PC-9 (cell line): Measurements from ENCODE around the gene MAP1A. TPM values are rescaled to one million over a fixed set of nuclear protein-coding genes. Genes with fewer than 3 reads are reported as not detected.

Experiments used
- BruUV-seq: library from RNA; stranded (reverse); fragments of 400-500 nt; replicated peaks from 2 replicates; lab custom pipeline; 2021; lab: Mats Ljungman, UMichigan
- CTCF ChIA-PET: fragments of 300-600 bp; sonication (Branson Sonifier 250); formaldehyde crosslinking; loops from one replicate; lab custom pipeline; 2022; ENCODE audit warnings: antibody characterized with exemption; lab: Charles Lee
- POLR2A ChIA-PET: fragments of 300-600 bp; sonication (Branson Sonifier 250); formaldehyde crosslinking; loops from one replicate; lab custom pipeline; 2022; ENCODE audit warnings: antibody characterized with exemption; ENCODE audit not compliant: unreplicated experiment; lab: Charles Lee
- DNase-seq, 2 experiments: peaks; one replicate each; pipeline versions ENCODE4 v3.0.0 to v3.0.0-alpha.2; 2015 to 2022; ENCODE audit warnings: mixed read lengths in 1 of 2
- H2AFZ ChIP-seq: fragments of 200-600 bp; sonication (generic); 2 replicates; pipeline ENCODE4 v1.8.1; 2017; ENCODE audit warnings: antibody characterized with exemption
- H3F3A ChIP-seq: fragments of 200-600 bp; sonication (generic); 2 replicates; pipeline ENCODE4 v1.8.1; 2017; ENCODE audit warnings: antibody characterized with exemption, mild to moderate bottlenecking, low read depth; ENCODE audit not compliant: insufficient read depth
- H3K27ac ChIP-seq: fragments of 200-600 bp; sonication (generic); 2 replicates; pipeline ENCODE4 v1.6.1; 2016; ENCODE audit warnings: mixed run types
- H3K27me3 ChIP-seq: fragments of 200-600 bp; sonication (generic); 2 replicates; pipeline ENCODE4 v1.6.1; 2016; ENCODE audit warnings: low read depth, mixed run types; ENCODE audit not compliant: insufficient read depth
- H3K36me3 ChIP-seq: fragments of 200-600 bp; sonication (generic); 2 replicates; pipeline ENCODE4 v1.6.1; 2016; ENCODE audit warnings: low read depth, mixed run types
- H3K4me1 ChIP-seq: fragments of 200-600 bp; sonication (generic); replicated peaks from 2 replicates; pipeline ENCODE4 v1.6.1; 2016; ENCODE audit warnings: mixed run types; ENCODE audit not compliant: insufficient read depth
- H3K4me2 ChIP-seq: fragments of 200-600 bp; sonication (generic); 2 replicates; pipeline ENCODE4 v1.6.1; 2017; ENCODE audit warnings: mixed run types
- H3K4me3 ChIP-seq: fragments of 200-600 bp; sonication (generic); 2 replicates; pipeline ENCODE4 v1.6.1; 2016; ENCODE audit warnings: mixed run types
- H3K79me2 ChIP-seq: fragments of 200-600 bp; sonication (generic); 2 replicates; pipeline ENCODE4 v1.6.1; 2017; ENCODE audit warnings: low read depth, mixed run types
- H3K9me2 ChIP-seq: fragments of 200-600 bp; sonication (generic); 2 replicates; pipeline ENCODE4 v1.8.1; 2017; ENCODE audit warnings: mild to moderate bottlenecking; ENCODE audit not compliant: insufficient read depth
- H3K9me3 ChIP-seq: fragments of 200-600 bp; sonication (generic); 2 replicates; pipeline ENCODE4 v1.8.1; 2016; ENCODE audit warnings: low read depth; ENCODE audit not compliant: insufficient read depth
- H4K20me1 ChIP-seq: fragments of 200-600 bp; sonication (generic); 2 replicates; pipeline ENCODE4 v1.8.1; 2017; ENCODE audit not compliant: insufficient read depth
- CTCF ChIP-seq: fragments of 200-600 bp; sonication (generic); conservative IDR thresholded peaks from 2 replicates; pipeline ENCODE4 v1.6.1; 2017; ENCODE audit warnings: mixed run types, antibody characterized with exemption, mild to moderate bottlenecking, moderate library complexity
- EZH2 ChIP-seq: fragments of 200-600 bp; sonication (generic); IDR thresholded peaks from 2 replicates; pipeline ENCODE4 v1.8.0; 2017; ENCODE audit warnings: antibody characterized with exemption, low read depth
- intact Hi-C: fragments of 100-400 bp; cut with micrococcal nuclease; formaldehyde crosslinking; loops from one replicate; pipeline ENCODE4 v1.10.0; 2022; ENCODE audit not compliant: unreplicated experiment
- total RNA-seq: library from RNA; stranded (reverse); gene quantifications from 2 replicates; pipeline ENCODE4 v1.2.3, GENCODE V29; 2021

Gene MAP1A
- total RNA-seq, 1 experiment from 2014 or later: 2.1 TPM

- no peak for TF ChIP-seq CTCF
- no peak for TF ChIP-seq EZH2
Observed at GRCh38 chr15:43523646-43524045, 6.2 kb downstream of the MAP1A start.

DNA sequence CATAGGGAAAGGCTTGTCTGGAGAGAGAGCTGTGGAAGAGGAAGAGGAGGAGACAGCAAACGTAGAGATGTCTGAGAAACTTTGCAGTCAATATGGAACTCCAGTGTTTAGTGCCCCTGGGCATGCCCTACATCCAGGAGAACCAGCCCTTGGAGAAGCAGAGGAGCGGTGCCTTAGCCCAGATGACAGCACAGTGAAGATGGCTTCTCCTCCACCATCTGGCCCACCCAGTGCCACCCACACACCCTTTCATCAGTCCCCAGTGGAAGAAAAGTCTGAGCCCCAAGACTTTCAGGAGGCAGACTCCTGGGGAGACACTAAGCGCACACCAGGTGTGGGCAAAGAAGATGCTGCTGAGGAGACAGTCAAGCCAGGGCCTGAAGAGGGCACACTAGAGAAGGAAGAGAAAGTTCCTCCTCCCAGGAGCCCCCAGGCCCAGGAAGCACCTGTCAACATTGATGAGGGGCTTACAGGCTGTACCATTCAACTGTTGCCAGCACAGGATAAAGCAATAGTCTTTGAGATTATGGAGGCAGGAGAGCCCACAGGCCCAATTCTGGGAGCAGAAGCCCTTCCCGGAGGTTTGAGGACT lies 6.9 kb downstream of the MAP1A start:
- no peaks in the 10 kb centered on the region for H3K9me3 ChIP-seq
- no TSS peak for BruUV-seq
- H2AFZ ChIP-seq: no peak overlapping the region
- no peak for DNase-seq
- no peaks in the 10 kb centered on the region for H3K36me3 ChIP-seq
- no peaks in the 10 kb centered on the region; the same call in 1 of the 2 replicates for H3K4me1 ChIP-seq
- ChIA-PET POLR2A (no interaction called here), CTCF (no interaction called here)
- H3K27me3 ChIP-seq: peaks cover 19% of the 10 kb centered on the region
- H3K4me3 ChIP-seq: no peak overlapping the region
- intact Hi-C loops: no loop called here
- TF ChIP-seq EZH2: no peak
- no peak for TF ChIP-seq CTCF
- no peak overlapping the region for H3K4me2 ChIP-seq
- no peaks in the 10 kb centered on the region for H3K79me2 ChIP-seq
- no peaks in the 10 kb centered on the region for H3F3A ChIP-seq
- H4K20me1 ChIP-seq: no peaks in the 10 kb centered on the region
- H3K27ac ChIP-seq: no peak overlapping the region
- H3K9me2 ChIP-seq: no peaks in the 10 kb centered on the region

More at GRCh38 chr15:43523646-43524045, 6.2 kb downstream of the MAP1A start:
- H3K4me1 ChIP-seq: no peaks in the 10 kb centered on the region; the same call in 1 of the 2 replicates
- intact Hi-C loops: no loop called here
- H3K9me2 ChIP-seq: no peaks in the 10 kb centered on the region
- H3K4me3 ChIP-seq: no peak overlapping the region
- H3K79me2 ChIP-seq: no peaks in the 10 kb centered on the region
- no TSS peak for BruUV-seq
- H3K36me3 ChIP-seq: no peaks in the 10 kb centered on the region
- H3K9me3 ChIP-seq: no peaks in the 10 kb centered on the region
- H3K27me3 ChIP-seq: peaks cover 22% of the 10 kb centered on the region
- no peak overlapping the region for H2AFZ ChIP-seq
- H3K4me2 ChIP-seq: no peak overlapping the region
- CTCF ChIA-PET: no interaction called here
- POLR2A ChIA-PET: no interaction called here
- H3K27ac ChIP-seq: no peak overlapping the region
- no peaks in the 10 kb centered on the region for H3F3A ChIP-seq
- DNase-seq: no peak
- H4K20me1 ChIP-seq: no peaks in the 10 kb centered on the region

GRCh38 chr15:43525131-43525530 lies 7.7 kb downstream of the MAP1A start:
- Histone ChIP-seq H3K27ac (no peak overlapping the region), H3K36me3 (no peaks in the 10 kb centered on the region), H3K79me2 (no peaks in the 10 kb centered on the region), H3K4me2 (no peak overlapping the region), H3K4me3 (no peak overlapping the region), H3K4me1 (no peaks in the 10 kb centered on the region; the same call in 1 of the 2 replicates), H3K9me3 (no peaks in the 10 kb centered on the region), H2AFZ (no peak overlapping the region), H4K20me1 (no peaks in the 10 kb centered on the region), H3F3A (no peaks in the 10 kb centered on the region), H3K27me3 (peaks cover 15% of the 10 kb centered on the region), H3K9me2 (no peaks in the 10 kb centered on the region)
- intact Hi-C loops: no loop called here
- CTCF ChIA-PET: interaction anchor here (0.9 kb wide), 1 partner anchor 11 kb away, joined by 4 read pairs; no protein-coding TSS in a partner anchor
- TF ChIP-seq EZH2 (no peak), CTCF (no peak)
- no peak for DNase-seq
- POLR2A ChIA-PET: no interaction called here
- BruUV-seq: no TSS peak
